ENCODE data around the gene IL17RA. TPM values are rescaled to one million over a fixed set of nuclear protein-coding genes. Genes with fewer than 3 reads are reported as not detected.

The IL17RA gene
- total RNA-seq, 1 donor, result 7.3 TPM

DNA sequence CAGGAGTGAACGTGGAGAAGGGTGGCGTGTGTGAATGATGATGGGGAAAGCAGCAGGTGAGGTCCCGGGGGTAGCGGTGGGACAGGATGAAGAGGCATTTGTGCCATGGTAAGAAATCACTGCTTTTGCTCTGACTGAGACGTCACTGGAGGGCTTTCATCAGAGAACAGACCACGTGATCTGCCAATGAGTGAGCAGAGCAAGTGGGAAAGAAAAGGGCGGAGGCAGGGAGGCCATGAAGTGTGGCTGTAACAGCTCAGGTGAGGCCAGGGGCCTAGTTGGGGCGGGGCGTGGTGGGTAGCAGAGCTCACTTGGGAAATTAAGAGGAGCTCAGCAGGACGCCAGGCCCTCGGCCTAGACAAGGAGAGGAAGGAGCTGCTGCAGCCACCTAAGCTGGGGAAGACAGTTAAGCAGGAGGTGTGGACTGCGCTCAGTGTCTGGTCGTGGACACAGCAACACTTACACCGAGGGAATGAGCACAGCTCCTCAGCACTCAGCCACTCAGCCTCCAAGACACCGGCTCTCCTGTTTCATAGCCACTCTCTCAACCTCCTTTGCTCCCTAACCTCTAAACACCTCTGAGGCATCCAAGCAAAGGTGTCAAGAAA is 50.5 kb downstream of the IL17RA start:
- no peak overlapping the region for H3K4me3 ChIP-seq (ENCODE audit: low read depth, low read length)
- DNase-seq (ENCODE audit: low read depth), result no peak
- TF ChIP-seq, protein P1, sequence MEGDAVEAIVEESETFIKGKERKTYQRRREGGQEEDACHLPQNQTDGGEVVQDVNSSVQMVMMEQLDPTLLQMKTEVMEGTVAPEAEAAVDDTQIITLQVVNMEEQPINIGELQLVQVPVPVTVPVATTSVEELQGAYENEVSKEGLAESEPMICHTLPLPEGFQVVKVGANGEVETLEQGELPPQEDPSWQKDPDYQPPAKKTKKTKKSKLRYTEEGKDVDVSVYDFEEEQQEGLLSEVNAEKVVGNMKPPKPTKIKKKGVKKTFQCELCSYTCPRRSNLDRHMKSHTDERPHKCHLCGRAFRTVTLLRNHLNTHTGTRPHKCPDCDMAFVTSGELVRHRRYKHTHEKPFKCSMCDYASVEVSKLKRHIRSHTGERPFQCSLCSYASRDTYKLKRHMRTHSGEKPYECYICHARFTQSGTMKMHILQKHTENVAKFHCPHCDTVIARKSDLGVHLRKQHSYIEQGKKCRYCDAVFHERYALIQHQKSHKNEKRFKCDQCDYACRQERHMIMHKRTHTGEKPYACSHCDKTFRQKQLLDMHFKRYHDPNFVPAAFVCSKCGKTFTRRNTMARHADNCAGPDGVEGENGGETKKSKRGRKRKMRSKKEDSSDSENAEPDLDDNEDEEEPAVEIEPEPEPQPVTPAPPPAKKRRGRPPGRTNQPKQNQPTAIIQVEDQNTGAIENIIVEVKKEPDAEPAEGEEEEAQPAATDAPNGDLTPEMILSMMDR (IDR thresholded peaks at IDR 0.05; ENCODE audit: insufficient read depth, low read depth, low read length), result no peak

GRCh38 chr22:17137170-17137569 is 52.4 kb downstream of the IL17RA start:
- TF ChIP-seq, protein P1 (IDR thresholded peaks at IDR 0.05; ENCODE audit: insufficient read depth, low read depth, low read length), result no peak
- no peak for DNase-seq (ENCODE audit: low read depth)
- H3K4me3 ChIP-seq (ENCODE audit: low read depth, low read length), result no peak overlapping the region

GRCh38 chr22:17137861-17138425 is 53.1 kb downstream of the IL17RA start:
- TF ChIP-seq, protein P1 (IDR thresholded peaks at IDR 0.05; ENCODE audit: insufficient read depth, low read depth, low read length), result no peak
- DNase-seq (ENCODE audit: low read depth), result no peak

GRCh38 chr22:17138513-17138912 is 53.7 kb downstream of the IL17RA start:
- no peak overlapping the region for H3K4me3 ChIP-seq (ENCODE audit: low read depth, low read length)
- DNase-seq (ENCODE audit: low read depth), result no peak
- TF ChIP-seq, protein P1 (IDR thresholded peaks at IDR 0.05; ENCODE audit: insufficient read depth, low read depth, low read length), result no peak

More at GRCh38 chr22:17137861-17138425, 53.1 kb downstream of the IL17RA start:
- no peak overlapping the region for H3K4me3 ChIP-seq (ENCODE audit: low read depth, low read length)

DNA sequence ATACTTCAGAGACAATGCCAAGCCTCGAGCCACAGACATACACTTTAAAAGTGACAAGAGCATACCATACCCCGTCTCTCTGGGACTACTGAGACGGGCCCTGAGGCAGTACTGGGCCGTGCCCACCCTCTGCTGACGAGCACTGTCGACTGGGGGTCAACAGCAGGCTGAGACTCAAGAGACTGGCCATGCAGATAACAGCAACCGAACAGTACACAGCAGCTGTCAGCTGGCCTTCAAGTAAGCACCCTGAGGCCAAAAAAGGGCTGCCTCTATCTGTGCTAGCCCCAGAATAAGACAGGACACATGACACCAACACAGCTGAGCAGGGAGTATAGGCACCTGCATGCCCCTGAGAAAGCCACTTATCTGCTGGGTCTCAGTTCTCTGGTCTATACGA is 55.2 kb downstream of the IL17RA start:
- TF ChIP-seq, protein P1 (IDR thresholded peaks at IDR 0.05; ENCODE audit: insufficient read depth, low read depth, low read length), result no peak
- H3K4me3 ChIP-seq (ENCODE audit: low read depth, low read length), result no peak overlapping the region
- no peak for DNase-seq (ENCODE audit: low read depth)

- TF ChIP-seq, protein P1 (IDR thresholded peaks at IDR 0.05; ENCODE audit: insufficient read depth, low read depth, low read length), result no peak
- DNase-seq (ENCODE audit: low read depth), result no peak
- no peak overlapping the region for H3K4me3 ChIP-seq (ENCODE audit: low read depth, low read length)
Observed at GRCh38 chr22:17140826-17141766, 56.3 kb downstream of the IL17RA start.
